ENCODE results near the gene USP17L15. TPM values are rescaled to one million over a fixed set of nuclear protein-coding genes. Genes with fewer than 3 reads are reported as not detected.
"Not testable (repeated sequence)": the region's sequence is repeated elsewhere in the genome, so short reads cannot be mapped to it uniquely, and the experiment has no call there.

USP17L15 gene
- total RNA-seq: not detected

DNA sequence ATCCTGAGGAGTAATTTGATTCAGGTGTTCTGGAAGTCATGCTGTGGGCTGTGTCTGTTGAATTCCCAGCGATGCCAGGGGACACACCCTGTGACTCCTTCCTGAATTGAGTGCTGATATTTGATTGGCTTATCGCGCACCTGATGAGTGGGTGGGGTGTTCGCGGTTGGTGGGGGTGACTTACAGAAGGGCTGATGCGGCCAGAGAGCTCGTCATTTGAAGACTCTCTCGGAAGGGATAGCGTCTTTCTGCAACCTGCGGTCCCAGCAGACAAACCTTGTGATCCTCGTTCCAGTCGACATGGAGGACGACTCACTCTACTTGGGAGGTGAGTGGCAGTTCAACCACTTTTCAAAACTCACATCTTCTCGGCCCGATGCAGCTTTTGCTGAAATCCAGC lies at the start of gene USP17L15:
TSS of gene USP17L15 (plus strand) at position 301 of the 400 bp plus-strand sequence. CDS start at position 301, 0 bp downstream.
- ATAC-seq: not testable (repeated sequence)

DNA sequence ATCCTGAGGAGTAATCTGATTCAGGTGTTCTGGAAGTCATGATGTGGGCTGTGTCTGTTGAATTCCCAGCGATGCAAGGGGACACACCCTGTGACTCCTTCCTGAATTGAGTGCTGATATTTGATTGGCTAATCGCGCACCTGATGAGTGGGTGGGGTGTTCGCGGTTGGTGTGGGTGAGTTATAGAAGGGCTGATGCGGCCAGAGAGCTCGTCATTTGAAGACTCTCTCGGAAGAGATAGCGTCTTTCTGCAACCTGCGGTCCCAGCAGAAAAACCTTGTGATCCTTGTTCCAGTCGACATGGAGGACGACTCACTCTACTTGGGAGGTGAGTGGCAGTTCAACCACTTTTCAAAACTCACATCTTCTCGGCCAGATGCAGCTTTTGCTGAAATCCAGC lies 23.8 kb upstream of the USP17L15 start, which contains the start of gene USP17L10:
TSS of gene USP17L10 (plus strand) at position 301 of the 400 bp plus-strand sequence. CDS start at position 301, 0 bp downstream.
- ATAC-seq: not testable (repeated sequence)

DNA sequence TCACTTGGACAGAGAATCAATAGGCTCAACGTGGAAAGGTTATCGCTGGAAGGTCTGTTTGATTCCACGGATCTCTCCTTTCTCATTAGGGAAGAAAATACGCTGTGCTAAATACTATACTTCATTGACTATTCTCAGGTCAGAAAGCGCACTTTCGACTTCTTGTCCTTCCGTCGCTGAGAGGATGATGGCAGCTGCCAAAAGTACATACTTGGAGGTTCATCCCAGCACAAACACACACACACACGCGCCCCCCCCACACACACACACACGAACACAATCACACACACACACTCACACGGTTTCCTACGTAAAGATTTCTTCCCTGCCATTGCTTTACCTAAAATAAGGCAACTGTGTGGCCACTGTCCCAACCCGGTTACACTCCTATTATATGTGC lies 19.5 kb upstream of the USP17L15 start:
- not testable (repeated sequence) for ATAC-seq

DNA sequence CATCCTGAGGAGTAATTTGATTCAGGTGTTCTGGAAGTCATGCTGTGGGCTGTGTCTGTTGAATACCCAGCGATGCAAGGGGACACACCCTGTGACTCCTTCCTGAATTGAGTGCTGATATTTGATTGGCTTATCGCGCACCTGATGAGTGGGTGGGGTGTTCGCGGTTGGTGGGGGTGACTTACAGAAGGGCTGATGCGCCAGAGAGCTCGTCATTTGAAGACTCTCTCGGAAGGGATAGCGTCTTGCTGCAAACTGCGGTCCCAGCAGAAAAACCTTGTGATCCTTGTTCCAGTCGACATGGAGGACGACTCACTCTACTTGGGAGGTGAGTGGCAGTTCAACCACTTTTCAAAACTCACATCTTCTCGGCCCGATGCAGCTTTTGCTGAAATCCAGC lies 19.1 kb upstream of the USP17L15 start, which contains the start of gene USP17L11:
TSS of gene USP17L11 (plus strand) at position 301 of the 400 bp plus-strand sequence. CDS start at position 301, 0 bp downstream.
- not testable (repeated sequence) for ATAC-seq

- not testable (repeated sequence) for ATAC-seq
Observed at GRCh38 chr4:9219852-9220251, 14.3 kb upstream of the USP17L15 start, which contains the start of gene USP17L12. TSS of gene USP17L12 (plus strand) at chr4:9220152. CDS start at chr4:9220152, 0 bp downstream.

- ATAC-seq: not testable (repeated sequence)
Observed at GRCh38 chr4:9224596-9224995, 9.6 kb upstream of the USP17L15 start, which contains the start of gene USP17L13. TSS of gene USP17L13 (plus strand) at chr4:9224896. CDS start at chr4:9224896, 0 bp downstream.

DNA sequence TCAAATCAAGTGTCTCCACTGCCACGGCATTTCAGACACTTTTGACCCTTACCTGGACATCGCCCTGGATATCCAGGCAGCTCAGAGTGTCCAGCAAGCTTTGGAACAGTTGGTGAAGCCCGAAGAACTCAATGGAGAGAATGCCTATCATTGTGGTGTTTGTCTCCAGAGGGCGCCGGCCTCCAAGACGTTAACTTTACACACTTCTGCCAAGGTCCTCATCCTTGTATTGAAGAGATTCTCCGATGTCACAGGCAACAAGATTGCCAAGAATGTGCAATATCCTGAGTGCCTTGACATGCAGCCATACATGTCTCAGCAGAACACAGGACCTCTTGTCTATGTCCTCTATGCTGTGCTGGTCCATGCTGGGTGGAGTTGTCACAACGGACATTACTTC lies 3.9 kb upstream of the USP17L15 start:
- not testable (repeated sequence) for ATAC-seq

DNA sequence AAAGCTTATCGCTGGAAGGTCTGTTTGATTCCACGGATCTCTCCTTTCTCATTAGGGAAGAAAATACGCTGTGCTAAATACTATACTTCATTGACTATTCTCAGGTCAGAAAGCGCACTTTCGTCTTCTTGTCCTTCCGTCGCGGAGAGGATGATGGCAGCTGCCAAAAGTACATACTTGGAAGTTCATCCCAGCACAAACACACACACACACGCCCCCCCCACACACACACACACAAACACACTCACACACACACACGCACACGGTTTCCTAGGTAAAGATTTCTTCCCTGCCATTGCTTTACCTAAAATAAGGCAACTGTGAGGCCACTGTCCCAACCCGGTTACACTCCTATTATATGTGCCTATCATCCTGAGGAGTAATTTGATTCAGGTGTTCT lies 4.3 kb downstream of the USP17L15 start:
- not testable (repeated sequence) for ATAC-seq

GRCh38 chr4:9243579-9243978 lies 9.4 kb downstream of the USP17L15 start, which contains the start of gene USP17L17:
TSS of gene USP17L17 (plus strand) at chr4:9243879. CDS start at chr4:9243879, 0 bp downstream.
- ATAC-seq: not testable (repeated sequence)

- not testable (repeated sequence) for ATAC-seq
Observed at GRCh38 chr4:9247953-9248680, 13.9 kb downstream of the USP17L15 start, which contains the start of gene USP17L18. TSS of gene USP17L18 (plus strand) at chr4:9248630. CDS start at chr4:9248630, 0 bp downstream.

DNA sequence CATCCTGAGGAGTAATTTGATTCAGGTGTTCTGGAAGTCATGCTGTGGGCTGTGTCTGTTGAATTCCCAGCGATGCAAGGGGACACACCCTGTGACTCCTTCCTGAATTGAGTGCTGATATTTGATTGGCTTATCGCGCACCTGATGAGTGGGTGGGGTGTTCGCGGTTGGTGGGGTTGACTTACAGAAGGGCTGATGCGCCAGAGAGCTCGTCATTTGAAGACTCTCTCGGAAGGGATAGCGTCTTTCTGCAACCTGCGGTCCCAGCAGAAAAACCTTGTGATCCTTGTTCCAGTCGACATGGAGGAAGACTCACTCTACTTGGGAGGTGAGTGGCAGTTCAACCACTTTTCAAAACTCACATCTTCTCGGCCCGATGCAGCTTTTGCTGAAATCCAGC lies 18.9 kb downstream of the USP17L15 start, which contains the start of gene USP17L19:
TSS of gene USP17L19 (plus strand) at position 301 of the 400 bp plus-strand sequence. CDS start at position 301, 0 bp downstream.
- not testable (repeated sequence) for ATAC-seq

GRCh38 chr4:9257824-9258223 lies 23.6 kb downstream of the USP17L15 start, which contains the start of gene USP17L20:
TSS of gene USP17L20 (plus strand) at chr4:9258124. CDS start at chr4:9258124, 0 bp downstream.
- ATAC-seq: not testable (repeated sequence)

GRCh38 chr4:9262572-9262971 lies 28.4 kb downstream of the USP17L15 start, which contains the start of gene USP17L21:
TSS of gene USP17L21 (plus strand) at chr4:9262872. CDS start at chr4:9262872, 0 bp downstream.
- ATAC-seq: not testable (repeated sequence)

- not testable (repeated sequence) for ATAC-seq
Observed at GRCh38 chr4:9267319-9267718, 33.1 kb downstream of the USP17L15 start, which contains the start of gene USP17L22. TSS of gene USP17L22 (plus strand) at chr4:9267619. CDS start at chr4:9267619, 0 bp downstream.

DNA sequence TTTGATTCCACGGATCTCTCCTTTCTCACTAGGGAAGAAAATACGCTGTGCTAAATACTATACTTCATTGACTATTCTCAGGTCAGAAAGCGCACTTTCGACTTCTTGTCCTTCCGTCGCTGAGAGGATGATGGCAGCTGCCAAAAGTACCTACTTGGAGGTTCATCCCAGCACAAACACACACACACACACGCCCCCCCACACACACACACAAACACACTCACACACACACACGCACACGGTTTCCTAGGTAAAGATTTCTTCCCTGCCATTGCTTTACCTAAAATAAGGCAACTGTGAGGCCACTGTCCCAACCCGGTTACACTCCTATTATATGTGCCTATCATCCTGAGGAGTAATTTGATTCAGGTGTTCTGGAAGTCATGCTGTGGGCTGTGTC lies 37.5 kb downstream of the USP17L15 start:
- ATAC-seq: not testable (repeated sequence)

Other genes starting within 250 kb of the USP17L15 start
- not detected for gene FAM90A26, start 64.0 kb upstream of the USP17L15 start, total RNA-seq
- not detected for gene USP17L10, start 23.7 kb upstream of the USP17L15 start, total RNA-seq
- gene USP17L11, start 19.0 kb upstream of the USP17L15 start, total RNA-seq: not detected
- gene USP17L12, start 14.2 kb upstream of the USP17L15 start, total RNA-seq: not detected
- not detected for gene USP17L13, start 9.5 kb upstream of the USP17L15 start, total RNA-seq
- not detected for gene USP17L17, start 9.5 kb downstream of the USP17L15 start, total RNA-seq
- gene USP17L18, start 14.2 kb downstream of the USP17L15 start, total RNA-seq: not detected
- gene USP17L19, start 19.0 kb downstream of the USP17L15 start, total RNA-seq: not detected
- gene USP17L20, start 23.7 kb downstream of the USP17L15 start, total RNA-seq: not detected
- gene USP17L21, start 28.5 kb downstream of the USP17L15 start, total RNA-seq: not detected
- not detected for gene USP17L22, start 33.2 kb downstream of the USP17L15 start, total RNA-seq
- not detected for gene USP17L24, start 90.8 kb downstream of the USP17L15 start, total RNA-seq
- gene USP17L25, start 95.5 kb downstream of the USP17L15 start, total RNA-seq: not detected
- not detected for gene USP17L26, start 100.3 kb downstream of the USP17L15 start, total RNA-seq
- not detected for gene USP17L5, start 105.0 kb downstream of the USP17L15 start, total RNA-seq
- gene USP17L27, start 109.8 kb downstream of the USP17L15 start, total RNA-seq: not detected
- not detected for gene USP17L28, start 114.5 kb downstream of the USP17L15 start, total RNA-seq
- gene USP17L29, start 119.3 kb downstream of the USP17L15 start, total RNA-seq: not detected
- not detected for gene USP17L30, start 128.7 kb downstream of the USP17L15 start, total RNA-seq
- not detected for gene DEFB131A, start 210.0 kb downstream of the USP17L15 start, total RNA-seq